GM18505 (cell line): ENCODE measurements around the gene FKRP.

ENCODE experiments used
- ATAC-seq: cut with Tn5 transposase; IDR thresholded peaks from one replicate; pipeline ENCODE4 v1.9.1; 2021; ENCODE audit not compliant: unreplicated experiment
- POLR2A ChIP-seq: IDR thresholded peaks from 4 replicates; pipeline ENCODE4 v1.6.1; 2011; ENCODE audit warnings: borderline replicate concordance; ENCODE audit not compliant: insufficient read depth, insufficient read length; ENCODE audit errors: extremely low read depth

Gene FKRP

DNA sequence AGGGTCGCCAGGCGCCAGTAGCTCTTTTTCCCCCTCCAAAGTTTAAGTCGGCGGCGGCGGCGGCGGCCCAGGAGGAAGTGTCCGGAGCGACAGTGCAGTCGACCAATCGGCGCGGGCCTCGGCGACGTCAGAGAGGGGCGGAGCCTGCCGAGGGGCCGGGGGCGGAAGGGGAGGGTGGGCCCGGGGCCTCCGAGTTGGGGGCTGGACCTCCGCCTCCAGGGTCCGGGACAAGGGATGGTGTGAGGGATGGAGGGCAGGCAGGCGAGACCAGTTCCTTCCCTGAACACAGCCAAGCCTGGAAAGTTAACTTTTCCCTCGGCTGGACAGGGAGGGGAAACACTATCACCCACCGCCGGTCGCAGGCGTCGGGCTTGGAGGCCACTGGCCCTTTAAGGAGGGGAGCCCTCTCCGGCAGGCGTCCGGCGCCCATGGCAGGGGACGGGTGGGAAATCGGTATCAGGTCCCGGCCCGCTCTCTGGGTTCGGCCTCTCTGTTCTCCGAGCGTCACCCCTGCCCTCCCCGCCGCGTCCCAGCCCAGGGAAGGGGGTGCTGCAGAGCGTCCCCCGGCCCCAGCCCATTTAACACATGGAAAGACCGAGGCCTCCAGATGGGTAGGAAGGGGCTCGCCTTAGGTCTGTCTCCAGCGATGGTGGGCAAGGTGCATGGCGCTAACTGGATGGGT, 28.7 kb upstream of the FKRP start, which contains the start of gene PRKD2:
PRKD2 (minus strand) TSS at position 81 of the 682 bp plus-strand sequence. CDS start 744 bp downstream, outside the sequence.
- ATAC-seq, result peak; percentile 33

GRCh38 chr19:46717716-46718143, 28.1 kb upstream of the FKRP start:
- no peak for ATAC-seq

More for the DNA sequence above, 28.7 kb upstream of the FKRP start, which contains the start of gene PRKD2:
- TF ChIP-seq POLR2A, result peak; percentile 56

DNA sequence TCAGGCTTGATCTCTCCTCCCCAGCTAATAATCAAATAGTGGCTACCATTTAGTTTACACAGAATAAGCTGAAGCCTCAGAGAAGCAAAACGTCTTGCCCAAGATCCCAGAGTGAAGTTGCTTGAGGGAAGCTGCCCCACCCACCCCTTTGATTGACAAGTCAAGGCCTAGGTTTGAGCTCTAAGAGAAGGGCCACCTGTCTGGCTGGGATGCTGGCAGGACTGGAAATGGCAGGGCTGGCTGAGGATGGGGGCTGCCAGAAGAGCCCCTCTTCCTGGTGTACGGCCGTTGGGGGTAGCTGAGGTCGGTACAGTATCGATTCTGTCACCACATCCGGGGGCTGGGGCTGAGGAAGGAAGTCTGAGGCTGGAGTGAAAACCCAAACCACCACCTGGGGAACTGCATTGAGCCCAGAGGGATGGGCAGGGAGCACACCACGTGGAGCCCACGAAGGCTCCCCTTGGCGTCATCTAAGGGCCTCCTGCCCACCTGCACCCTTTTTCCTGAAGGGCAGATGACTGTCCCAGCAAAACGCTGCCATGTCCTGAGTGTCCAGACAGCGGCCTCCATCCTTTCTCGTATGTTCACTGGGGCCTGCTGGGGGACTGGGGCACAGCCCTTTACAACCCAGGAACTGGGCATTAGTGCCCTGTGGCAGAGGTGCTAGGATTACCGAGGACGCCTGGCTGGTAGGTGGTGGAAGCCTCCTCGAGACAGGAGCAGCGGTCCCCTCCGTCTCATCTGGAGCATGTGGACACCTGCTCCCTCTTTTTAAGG, 27.5 kb upstream of the FKRP start:
- TF ChIP-seq POLR2A, result no peak
- ATAC-seq, result no peak

More at GRCh38 chr19:46717716-46718143, 28.1 kb upstream of the FKRP start:
- no peak for TF ChIP-seq POLR2A

DNA sequence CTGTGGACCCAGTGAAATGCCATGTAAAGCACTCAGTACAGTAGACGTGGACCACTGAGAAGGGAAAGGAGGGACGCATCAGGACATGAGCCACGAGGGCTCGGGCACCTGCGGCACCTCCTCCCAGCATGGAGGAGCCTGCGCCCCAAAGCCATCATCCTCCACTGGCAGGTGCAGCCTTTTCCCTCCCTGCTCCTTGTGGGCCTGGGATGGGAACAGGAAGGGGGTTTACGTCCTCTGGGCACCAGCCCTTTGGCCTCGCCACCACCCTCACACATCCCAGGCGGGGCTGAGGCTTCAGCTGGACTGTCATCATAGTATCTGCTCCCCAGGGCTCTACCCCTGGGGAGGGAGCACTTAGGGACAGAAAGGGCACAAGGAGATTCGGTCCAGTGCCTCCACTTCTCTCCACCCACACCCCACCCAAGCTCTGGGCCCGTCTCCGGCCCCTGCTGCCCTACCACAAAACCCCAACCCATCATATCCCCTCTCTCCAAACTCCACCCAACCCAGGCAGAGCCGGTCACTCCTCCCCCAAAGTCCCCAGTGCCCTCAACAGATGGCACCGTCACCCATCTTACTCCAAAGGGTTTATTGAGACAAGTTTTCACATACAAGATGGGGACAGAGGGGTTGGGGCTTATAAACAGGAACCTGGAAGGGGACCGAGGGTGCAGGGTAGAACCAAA, 26.8 kb upstream of the FKRP start:
- no peak for ATAC-seq
- TF ChIP-seq POLR2A, result peak; percentile 54

DNA sequence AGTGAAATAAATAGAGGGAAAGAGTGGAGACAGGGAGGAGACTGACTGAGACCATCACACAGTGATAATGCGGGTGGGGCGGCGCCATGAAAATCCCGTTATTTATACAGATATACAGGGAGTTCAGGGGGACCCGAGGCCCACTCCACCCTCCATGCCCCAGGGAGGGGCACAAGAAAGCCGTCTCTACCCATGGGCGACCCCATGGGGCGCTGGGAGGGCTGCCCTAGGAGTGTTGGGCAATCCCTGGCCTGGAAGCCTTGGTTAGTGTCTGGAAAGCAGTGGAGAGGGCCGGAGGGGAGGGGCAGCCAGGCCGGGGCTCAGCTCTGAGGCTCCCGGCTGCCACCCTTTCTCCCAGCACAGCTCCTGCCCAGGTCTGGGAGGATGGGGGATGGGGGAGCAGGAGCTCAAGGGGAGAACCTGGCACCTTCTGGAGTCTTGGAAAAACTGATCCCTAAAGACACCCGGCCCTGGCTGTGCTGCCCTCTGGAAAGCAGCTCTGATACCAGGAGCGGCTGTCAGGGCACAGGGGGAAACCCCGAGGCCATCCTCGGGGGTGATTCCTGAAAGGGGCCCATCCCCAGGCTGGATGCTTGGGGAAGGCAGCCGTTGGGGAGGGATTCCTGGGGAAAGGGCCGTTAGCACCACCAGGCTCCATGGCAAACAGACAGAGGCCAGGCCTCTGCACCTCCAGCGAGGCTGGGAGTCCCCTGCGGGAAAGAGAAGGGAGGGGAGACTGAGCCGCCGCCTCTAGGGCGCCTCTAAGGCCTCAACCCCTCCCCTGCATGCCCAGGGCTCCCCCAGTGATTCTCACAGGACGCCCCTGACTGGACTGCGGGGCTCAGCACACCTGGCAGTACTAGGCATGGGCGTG, 26.0 kb upstream of the FKRP start:
- ATAC-seq, result no peak
- TF ChIP-seq POLR2A, result no peak

DNA sequence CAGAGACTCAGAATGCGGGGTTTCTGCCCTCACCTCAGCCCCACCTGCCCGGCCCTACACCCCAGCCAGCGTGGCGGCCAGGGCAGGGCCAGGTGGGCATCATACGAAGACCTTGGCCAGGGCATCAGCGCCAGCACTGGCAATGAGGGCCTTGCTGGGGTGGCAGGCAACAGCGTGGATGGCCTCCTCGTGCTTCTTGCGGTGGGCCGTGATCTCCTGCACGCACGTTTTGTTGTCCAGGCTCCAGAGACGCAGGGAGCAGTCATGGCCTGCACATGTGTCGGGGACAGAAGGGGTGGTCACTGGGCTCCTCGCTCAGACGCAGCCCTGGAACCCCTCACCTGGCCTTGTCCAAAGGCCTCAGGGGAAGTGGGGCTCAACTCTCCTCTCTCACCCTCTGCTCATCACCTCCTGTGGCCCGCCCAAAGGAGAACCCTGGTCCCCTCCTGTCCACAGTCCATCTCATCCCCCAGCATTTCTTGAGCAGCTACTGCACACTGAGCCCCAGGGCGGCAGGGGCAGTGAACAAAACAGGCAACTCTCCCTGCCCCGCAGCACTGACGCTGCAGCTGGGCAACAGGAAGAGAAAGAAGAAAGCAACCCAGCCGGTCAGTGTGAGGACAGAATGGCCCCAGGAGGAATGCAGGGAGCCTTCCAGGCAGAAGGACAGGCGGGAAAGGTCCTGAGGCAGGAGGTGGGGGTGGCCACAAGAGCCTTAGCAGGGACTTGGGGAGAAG, 25.2 kb upstream of the FKRP start:
- TF ChIP-seq POLR2A, result no peak
- ATAC-seq, result no peak

GRCh38 chr19:46721269-46722003, 24.4 kb upstream of the FKRP start:
- TF ChIP-seq POLR2A, result no peak
- ATAC-seq, result no peak

DNA sequence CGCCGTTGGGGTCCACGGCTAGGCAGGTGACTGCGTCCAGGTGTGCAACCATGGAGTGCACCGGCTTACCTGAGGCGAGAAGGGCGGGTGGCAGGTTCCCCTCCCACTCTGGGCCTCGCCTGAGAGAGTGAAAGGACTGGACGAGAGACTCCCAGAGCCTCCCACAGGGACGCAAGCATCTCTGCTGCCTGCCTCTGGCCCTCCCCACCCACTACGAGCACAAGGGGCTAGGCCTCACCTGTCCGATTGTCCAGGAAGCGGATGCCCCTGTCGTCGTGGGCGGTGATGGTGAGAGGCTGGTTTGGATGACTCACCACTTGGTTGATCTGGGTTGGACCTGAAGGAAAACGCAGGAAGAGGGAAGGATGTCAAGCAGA, 23.9 kb upstream of the FKRP start:
- ATAC-seq, result no peak
- TF ChIP-seq POLR2A, result no peak

GRCh38 chr19:46722421-46723022, 23.3 kb upstream of the FKRP start:
- no peak for ATAC-seq
- no peak for TF ChIP-seq POLR2A

- no peak for ATAC-seq
- TF ChIP-seq POLR2A, result no peak
These were observed 22.8 kb upstream of the FKRP start for GRCh38 chr19:46723023-46723461.

- no peak for TF ChIP-seq POLR2A
- ATAC-seq, result no peak
These were observed 22.4 kb upstream of the FKRP start for GRCh38 chr19:46723471-46723870.

GRCh38 chr19:46724468-46724867, 21.4 kb upstream of the FKRP start:
- no peak for ATAC-seq
- TF ChIP-seq POLR2A, result no peak
